ENCODE results near the gene UBE2K.
"Not testable (repeated sequence)": the region's sequence is repeated elsewhere in the genome, so short reads cannot be mapped to it uniquely, and the experiment has no call there.

The UBE2K gene, protein sequence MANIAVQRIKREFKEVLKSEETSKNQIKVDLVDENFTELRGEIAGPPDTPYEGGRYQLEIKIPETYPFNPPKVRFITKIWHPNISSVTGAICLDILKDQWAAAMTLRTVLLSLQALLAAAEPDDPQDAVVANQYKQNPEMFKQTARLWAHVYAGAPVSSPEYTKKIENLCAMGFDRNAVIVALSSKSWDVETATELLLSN

DNA sequence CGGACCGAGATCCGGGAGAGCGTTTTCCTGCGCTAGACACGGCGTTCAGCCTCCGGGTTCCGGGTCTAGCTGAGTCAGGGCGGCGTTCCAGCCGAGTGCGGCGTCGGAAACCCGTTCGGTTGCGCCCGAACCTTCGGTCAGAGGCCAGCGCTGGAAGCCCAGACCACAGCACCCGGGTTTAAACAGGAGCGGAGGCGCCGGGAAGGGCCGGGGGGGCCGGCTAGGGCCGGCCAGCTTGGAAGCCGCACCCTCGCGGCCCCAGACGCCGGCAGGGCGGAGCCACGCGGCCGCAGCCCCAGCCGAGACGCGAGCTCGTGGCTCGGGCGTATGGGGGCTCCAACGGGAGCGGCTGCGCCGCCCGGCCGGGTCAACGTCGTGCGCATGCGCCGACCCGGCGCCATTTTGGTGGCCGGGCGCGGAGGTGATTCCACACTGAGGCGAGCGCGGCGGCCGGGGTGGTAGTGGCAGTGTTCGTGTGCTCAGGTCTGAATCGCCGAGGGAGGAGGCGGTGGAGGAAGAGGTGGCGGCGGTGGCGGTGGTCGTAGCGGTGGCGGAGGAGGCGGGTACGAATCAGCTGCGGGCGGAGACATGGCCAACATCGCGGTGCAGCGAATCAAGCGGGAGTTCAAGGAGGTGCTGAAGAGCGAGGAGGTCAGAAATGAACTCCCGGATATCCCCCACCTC is at the start of gene UBE2K:
TSS of gene UBE2K (plus strand) at position 397 of the 684 bp plus-strand sequence. CDS start at position 589, 192 bp downstream.
- DNase-seq: peak; percentile 98

DNA sequence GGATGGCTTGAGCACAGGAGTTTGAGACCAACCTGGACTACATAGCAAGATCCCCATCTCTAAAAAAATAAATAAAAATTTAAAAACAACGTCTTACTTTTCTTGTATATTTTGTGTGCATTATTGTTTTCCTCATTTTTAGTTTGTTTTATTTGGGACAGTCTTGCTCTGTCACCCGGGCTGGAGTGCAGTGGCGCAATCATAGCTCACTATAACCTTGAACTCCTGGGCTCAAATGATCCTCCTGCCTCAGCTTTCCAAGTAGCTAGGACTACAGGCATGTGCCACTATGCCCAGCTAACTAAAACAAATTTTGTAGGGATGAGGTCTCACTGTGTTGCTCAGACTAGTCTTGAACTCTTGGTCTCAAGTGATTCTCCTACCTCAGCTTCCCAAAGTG is 49.7 kb upstream of the UBE2K start:
- DNase-seq: no peak

DNA sequence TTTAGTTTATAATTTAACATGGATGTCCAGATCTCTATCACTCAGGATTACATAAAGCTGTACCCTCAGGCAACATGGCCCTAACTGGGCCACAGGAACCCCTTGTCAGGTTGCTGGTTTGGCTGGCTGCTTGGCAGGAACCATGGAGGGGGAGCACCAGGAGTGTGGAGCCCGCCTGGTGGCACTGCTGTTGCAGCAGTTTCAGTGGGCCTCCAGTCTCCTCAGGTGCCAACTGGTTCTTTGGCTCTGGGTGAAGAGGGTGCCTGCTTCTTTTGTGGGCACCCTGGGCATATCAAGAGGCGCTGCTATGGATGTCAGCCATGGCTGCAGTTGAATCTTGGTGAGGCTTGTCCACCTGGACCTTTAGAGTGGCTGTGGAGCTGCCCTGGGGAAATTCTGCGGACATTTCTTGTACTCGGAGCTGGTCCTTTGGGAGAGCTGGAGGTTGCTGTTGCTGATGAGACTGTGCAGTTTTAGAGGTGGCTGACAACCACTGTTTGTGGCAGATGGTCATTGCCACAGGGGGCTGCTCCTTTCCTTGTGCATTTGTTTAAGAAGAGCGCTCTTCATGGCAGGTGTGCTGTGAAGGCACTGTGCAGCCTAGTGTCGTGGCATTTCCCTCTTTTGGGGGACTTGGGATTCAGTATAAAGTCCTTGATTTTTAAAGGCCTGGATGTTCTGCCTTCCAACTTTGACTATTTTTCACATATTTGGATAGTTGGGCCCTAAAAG is 48.9 kb upstream of the UBE2K start:
- DNase-seq: no peak

DNA sequence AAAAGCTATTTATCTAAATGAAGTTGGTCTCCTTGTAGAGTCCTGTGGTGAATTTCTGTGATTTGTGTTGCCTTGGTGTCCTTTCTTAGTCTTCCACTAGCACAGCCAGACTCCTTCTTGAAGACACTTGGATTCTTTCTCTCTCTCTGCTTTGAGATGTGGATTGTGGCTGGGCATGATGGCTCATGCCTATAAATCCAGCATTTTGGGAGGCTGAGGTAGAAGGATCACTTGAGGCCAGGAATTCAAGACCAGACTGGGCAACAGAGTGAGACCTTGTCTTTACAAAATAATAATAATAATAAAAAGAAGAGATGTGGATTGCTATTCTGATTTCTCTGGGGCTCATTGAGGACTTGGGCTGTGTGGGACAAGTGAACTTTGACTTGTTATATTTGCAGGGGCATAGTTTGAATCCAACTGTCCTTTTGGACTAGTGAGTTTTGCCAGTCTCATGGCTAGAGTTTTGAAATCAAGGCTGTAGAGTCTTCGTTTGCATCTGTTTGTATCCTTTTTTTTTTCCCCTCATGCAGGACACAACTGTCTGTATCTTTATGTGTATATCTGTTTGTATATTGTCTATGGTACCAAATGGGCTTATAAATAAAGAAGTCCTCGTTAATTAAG is 48.2 kb upstream of the UBE2K start:
- DNase-seq: no peak

DNA sequence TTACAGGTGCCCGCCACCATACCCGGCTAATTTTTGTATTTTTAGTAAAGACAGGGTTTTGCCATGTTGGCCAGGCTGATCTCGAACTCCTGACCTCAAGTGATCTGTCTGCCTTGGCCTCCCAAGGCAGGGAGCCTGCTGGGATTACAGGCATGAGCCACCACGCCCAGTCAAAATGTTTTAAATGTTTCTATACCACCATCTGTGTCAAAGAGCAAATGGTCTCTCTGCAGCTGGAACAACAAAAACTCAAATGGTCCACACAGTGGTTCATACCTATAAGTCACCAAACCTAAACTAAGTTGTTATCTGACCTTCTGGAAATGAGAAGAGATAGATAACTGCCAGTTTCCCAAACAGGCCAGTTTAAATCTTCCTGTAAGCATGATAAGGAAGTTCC is 46.4 kb upstream of the UBE2K start:
- DNase-seq: not testable (repeated sequence)

DNA sequence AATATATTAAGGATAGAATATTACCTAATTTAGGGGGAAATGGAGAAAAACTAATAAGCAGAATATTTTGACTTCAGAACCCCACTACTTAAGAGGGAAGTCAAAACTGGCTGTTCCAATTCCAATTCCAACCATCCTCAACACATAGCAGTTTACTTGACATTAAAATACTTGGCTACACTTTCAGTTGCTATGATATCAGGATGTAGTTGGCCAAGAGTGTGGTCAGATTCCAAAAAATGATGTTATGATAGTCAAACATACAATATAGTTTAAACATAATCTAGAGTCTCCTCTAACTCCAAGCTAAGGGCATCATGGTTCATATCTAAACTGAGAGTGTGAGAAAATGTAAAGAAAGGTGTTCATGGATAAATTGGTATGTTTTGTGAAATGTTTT is 42.7 kb upstream of the UBE2K start:
- DNase-seq: no peak

DNA sequence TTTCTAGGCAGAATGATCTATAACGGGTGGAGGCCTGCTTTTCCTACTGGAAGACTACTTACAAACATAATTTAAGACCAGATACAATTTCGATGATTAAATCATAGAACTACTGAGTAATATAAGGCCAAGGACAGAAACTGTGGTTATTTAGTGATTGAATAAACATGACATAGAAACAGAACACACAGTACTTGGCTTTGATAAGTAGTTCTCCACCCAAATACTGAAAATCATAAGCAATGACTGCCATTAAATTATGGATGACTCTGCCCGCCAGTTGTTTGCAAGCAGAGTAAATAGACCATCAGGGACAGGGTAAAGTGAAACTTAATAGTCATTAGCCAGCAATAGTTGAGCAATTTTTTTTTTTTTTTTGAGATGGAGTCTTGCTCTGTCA is 42.1 kb upstream of the UBE2K start:
- no peak for DNase-seq

DNA sequence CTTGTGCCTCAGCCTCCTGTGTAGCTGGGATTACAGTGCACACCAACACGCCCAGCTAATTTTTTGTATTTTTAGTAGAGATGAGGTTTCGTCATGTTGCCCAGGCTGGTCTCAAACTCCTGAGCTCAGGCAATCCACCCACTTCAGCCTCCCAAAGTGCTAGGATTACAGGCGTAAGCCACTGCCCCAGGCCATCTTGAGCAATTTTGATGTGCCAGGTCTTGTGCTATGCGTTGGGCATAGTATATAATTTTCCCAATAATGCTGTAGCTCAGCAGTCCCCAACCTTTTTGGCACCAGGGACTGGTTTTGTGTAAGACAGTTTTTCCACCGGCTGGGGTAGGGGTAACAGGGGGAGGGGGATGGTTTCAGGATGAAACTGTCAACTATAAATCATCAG is 41.3 kb upstream of the UBE2K start:
- not testable (repeated sequence) for DNase-seq

DNA sequence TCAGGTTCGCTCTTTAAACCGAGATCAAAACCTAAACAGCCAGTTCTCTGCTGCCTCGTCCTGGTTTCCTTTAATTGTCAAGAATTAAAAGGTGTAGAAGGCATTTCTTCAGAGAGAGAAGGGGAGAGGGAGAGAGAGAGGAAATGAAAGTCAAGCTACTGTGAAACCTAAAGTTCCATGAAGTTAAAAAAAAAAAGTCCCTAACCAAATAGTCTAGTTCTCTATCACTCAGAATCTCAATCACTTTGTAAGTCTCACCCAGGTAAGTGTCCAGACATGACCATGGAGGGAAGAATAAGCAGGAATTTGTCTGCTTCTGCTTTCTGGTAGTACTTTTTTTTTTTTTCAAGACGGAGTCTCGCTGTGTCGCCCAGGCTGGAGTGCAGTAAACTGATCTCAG is 40.5 kb upstream of the UBE2K start:
- no peak for DNase-seq

DNA sequence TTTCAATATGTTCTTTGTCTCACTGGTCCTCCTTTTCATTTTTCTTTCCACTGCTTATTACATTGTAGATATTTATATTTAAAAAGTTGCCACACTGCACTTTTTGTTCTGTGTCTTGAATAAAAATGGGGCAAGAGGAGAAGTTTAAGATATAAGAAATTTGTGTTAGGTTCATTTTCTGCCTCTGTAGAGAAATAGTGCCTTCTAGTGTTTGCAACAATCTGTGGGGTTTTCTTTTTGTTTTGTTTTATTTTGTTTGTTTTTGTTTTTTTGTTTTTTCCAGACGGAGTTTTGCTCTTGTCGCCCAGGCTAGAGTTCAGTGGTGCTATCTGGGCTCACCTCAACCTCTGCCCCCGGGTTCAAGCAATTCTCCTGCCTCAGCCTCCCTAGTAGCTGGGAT is 39.2 kb upstream of the UBE2K start:
- no peak for DNase-seq

DNA sequence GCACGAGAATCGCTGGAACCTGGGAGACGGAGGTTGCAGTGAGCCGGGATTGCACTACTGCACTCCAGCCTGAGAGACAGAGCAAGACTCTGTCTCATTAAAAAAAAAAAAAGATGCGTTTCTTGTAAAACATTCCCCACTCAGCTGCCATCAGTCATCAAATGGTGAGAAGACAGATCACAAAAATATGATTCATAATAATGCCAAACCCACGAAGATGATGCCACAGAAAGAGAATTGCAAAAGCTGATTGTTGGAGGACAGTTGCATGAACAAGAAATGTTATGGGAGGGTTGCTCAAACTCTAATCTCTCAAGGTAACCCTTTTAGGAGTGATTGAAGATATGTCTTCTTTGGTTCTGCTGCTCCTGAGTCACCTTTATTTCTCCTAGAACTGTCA is 37.9 kb upstream of the UBE2K start:
- no peak for DNase-seq

DNA sequence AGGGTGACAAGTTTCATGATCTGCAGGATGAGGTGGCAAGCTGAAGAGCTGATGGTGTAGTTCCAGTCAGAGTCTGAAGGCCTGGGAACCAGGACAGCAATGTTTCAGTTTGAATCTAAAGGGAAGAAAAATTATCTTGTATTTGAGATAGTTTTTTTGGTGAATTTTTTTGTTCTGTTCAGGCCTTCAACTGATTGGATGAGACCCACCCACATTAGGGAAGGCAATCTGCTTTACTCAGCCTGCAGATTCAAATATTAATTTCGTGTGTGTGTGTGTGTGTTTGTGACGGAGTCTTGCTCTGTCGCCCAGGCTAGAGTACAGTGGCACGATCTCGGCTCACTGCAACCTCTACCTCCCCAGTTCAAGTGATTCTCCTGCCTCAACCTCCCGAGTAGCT is 37.2 kb upstream of the UBE2K start:
- DNase-seq: no peak

DNA sequence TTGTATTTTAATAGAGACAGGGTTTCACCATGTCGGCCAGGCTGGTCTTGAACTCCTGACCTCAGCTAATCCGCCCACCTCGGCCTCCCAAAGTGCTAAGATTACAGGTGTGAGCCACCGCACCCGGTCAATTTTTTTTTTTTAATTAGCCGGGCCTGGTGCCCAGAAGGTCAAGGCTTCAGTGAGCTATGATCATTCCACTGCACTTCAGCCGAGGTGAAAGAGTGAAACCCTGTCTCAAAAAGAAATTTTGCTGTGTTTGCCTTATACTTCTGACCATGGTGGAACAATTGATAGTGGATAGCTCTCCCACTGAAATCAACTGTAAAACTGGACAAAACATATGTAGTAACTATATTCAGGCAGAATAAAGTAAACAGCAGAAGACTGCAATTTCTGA is 35.3 kb upstream of the UBE2K start:
- no peak for DNase-seq

DNA sequence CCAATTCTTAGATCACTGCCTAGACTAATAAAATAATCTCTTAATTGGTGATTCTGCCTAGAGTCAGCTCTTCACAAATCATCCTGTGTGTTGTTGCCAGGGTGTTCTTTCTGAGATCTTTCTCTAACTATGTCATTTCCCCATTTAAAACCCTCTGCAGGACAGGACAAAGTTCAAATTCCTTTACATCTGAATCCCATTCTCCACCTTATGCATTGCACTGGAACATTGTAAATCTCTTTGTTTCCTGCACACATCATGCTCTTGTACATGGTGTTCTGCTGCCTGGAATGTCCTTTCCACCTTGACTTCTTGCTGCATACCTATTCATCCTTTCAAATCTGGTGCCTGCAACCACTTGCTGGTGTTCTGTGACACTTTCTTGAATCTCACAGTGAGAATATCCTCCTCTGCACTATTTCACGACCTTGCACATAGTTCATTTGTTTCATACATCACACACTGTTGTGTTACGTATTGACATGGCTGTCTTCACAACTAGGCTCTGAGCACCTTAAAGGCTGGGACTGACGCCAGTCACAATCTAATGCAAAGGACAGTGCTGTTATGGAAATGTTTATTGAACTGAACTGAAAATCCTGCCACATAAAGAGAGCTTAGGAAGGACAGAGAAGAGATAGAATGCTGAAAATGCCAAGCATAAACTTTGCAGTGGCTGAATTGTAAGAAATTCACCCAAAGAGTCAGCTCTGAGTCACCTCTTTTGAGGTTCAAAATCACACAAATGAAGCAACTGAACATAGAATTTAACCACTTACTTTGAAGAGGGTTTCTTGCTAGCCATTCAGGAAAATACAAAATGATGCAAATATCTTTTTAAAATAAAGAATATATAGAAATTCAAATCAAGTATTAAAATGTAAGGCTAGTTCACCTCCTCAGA is 32.9 kb upstream of the UBE2K start:
- no peak for DNase-seq

DNA sequence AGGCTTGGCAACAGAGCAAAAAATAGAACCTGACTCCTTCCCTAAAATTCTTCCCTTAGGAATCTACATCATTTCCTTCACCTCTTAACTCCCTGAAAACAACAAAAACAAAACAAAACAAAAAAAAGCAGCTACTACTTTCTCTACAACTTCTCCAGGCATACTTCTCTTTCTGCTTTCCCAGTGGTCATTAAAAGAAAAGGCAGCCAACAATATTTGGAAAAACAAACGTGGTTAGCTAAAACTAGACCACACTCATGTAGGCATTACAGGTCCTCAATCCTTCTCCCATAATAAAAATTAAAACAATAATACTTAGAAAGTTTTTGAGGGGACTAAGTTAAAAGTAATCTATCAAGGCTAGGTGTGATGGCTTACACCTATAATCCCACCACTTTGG is 30.2 kb upstream of the UBE2K start:
- DNase-seq: no peak

DNA sequence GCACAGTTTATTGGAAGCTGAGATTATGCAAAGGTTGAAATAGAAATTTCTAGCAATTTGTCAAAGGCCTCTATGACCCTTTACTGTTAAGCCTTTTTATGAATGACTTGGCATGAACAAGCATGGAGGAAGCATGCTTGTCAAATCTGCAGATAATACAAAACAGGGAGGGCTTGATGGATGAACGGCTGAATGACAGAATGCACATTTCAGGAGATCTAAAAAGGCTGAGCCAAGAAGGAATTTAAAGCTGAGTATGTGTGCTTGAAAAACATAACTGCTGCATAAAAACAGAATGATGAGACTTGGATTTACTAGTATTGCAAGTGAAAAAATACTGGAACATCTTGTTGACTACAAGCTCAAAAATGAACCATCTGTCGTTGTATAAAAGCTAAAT is 29.0 kb upstream of the UBE2K start:
- no peak for DNase-seq

DNA sequence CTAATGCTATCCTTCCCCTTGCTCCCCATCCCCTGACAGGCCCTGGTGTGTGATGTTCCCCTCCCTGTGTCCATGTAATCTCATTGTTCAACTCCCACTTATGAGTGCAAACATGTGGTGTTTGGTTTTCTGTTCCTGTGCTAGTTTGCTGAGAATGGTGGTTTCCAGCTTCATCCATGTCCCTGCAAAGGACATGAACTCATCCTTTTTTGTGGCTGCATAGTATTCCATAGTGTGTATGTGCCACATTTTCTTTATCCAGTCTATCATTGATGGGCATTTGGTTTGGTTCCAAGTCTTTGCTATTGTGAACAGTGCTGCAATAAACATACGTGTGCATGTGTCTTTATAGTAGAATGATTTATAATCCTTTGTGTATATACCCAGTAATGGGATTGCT is 27.6 kb upstream of the UBE2K start:
- DNase-seq: not testable (repeated sequence)

DNA sequence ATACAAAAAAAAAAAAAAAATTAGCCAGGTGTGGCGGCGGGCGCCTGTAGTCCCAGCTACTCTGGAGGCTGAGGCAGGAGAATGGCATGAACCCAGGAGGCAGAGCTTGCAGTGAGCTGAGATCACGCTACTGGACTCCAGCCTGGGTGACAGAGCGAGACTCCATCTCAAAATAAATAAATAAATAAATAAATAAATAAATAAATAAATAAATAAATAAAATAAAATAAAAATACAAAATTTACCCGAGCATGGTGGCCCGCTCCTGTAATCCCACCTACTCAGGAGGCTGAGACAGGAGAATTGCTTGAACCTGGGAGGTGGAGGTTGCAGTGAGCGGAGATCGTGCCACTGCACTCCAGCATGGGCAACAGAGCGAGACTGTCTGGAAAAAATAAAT is 22.3 kb upstream of the UBE2K start:
- not testable (repeated sequence) for DNase-seq

DNA sequence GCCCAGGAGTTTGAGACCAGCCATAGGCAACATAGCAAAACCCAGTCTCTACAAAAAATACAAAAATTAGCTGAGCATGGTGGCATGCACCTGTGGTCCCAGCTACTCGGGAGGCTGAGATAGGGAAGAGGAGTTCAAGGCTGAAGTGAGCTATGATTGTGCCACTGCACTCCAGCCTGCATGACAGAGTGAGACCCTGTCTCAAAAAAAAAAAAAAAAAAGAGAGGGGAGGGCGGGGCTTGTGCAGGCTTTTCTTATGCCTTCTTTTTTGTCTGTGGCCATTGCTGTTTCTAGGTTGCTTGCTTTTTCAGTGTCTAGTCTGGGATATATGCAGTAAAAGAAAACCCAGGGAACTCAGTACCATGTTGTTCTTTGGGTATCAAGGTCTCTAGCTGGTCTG is 16.9 kb upstream of the UBE2K start:
- DNase-seq: not testable (repeated sequence)

DNA sequence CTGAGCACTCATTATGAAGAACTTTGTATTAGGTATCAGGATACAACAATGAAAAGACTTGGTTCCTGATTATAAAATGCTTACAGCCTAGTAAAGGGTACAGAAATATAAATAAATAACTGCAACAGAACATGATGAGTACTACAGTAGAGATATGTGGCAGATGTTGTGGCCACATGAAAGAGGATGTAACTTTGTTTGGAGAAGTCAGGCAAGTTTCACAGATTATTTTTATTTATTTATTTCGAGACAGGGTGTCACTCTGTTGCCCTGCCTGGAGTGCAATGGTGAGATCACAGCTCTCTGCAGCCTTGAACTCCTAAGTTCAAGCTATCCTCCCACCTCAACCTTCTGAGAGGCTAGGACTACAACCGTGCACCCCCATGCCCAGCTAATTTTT is 15.8 kb upstream of the UBE2K start:
- no peak for DNase-seq

DNA sequence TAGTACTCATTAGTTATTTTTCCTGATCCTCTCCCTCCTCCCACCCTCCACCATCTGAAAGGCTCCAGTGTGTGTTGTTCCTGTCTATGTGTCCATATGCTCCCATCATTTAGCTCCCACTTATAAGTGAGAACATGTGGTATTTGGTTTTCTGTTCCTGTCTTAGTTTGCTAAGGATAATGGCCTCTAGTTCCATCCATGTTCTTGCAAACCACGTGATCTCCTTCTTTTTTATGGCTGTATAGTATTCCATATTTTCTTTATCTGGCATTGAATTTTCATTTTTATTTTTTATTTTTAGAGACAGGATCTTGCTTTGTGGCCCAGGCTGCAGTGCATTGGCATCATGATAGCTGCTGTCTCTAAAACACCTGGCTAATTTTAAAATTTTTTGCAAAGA is 11.9 kb upstream of the UBE2K start:
- DNase-seq: no peak

DNA sequence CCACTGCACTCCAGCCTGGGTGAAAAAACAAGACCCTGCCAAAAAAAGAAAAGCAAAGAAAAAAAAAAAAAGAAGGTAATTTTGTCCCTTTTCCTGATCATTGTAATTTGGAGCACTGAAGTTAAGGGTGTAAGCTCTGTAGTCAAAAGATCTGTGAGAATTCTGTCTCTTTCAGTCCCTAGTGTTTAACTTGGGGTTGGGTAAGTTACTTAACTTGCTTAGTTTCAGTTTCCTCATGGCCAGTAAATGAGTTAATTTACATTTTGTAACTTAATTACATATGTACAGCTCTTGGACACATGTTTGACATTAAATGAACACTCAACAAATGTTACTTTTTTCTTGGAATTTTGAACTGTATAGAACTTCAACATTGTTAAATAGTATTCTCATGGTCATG is 10.9 kb upstream of the UBE2K start:
- no peak for DNase-seq

DNA sequence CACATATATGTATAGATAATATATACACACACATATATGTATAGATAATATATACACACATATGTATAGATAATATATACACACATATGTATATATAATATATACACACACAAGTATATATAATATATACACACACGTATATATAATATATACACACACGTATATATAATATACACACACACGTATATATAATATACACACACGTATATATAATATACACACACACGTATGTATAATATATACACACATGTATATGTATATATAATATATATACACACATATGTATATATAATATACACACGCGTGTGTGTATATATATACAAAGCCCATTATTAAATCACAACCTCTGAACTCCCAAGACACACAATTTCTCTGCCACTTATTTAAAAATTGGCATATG is 8.0 kb upstream of the UBE2K start:
- DNase-seq: no peak

Data from DMS53 (cell line).